ENCODE results near the gene FANCC.
"Not testable (repeated sequence)": the region's sequence is repeated elsewhere in the genome, so short reads cannot be mapped to it uniquely, and the experiment has no call there.

Gene FANCC

GRCh38 chr9:95332860-95333259 is 15.4 kb upstream of the FANCC start:
- TF ChIP-seq, protein P1, sequence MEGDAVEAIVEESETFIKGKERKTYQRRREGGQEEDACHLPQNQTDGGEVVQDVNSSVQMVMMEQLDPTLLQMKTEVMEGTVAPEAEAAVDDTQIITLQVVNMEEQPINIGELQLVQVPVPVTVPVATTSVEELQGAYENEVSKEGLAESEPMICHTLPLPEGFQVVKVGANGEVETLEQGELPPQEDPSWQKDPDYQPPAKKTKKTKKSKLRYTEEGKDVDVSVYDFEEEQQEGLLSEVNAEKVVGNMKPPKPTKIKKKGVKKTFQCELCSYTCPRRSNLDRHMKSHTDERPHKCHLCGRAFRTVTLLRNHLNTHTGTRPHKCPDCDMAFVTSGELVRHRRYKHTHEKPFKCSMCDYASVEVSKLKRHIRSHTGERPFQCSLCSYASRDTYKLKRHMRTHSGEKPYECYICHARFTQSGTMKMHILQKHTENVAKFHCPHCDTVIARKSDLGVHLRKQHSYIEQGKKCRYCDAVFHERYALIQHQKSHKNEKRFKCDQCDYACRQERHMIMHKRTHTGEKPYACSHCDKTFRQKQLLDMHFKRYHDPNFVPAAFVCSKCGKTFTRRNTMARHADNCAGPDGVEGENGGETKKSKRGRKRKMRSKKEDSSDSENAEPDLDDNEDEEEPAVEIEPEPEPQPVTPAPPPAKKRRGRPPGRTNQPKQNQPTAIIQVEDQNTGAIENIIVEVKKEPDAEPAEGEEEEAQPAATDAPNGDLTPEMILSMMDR (IDR thresholded peaks at IDR 0.05; ENCODE audit: borderline replicate concordance, control extremely low read depth, extremely low read depth, insufficient read depth, missing control alignments), result no peak
- DNase-seq (ENCODE audit: low spot score), result no peak
- in situ Hi-C loops (cut with MboI; ENCODE audit: low sequenced_read_pairs, unreplicated experiment), result no loop called here

GRCh38 chr9:95330720-95331404 is 13.4 kb upstream of the FANCC start:
- DNase-seq (ENCODE audit: low spot score), result no peak
- TF ChIP-seq, protein P1 (IDR thresholded peaks at IDR 0.05; ENCODE audit: borderline replicate concordance, control extremely low read depth, extremely low read depth, insufficient read depth, missing control alignments), result no peak
- in situ Hi-C loops (cut with MboI; ENCODE audit: low sequenced_read_pairs, unreplicated experiment), result no loop called here

DNA sequence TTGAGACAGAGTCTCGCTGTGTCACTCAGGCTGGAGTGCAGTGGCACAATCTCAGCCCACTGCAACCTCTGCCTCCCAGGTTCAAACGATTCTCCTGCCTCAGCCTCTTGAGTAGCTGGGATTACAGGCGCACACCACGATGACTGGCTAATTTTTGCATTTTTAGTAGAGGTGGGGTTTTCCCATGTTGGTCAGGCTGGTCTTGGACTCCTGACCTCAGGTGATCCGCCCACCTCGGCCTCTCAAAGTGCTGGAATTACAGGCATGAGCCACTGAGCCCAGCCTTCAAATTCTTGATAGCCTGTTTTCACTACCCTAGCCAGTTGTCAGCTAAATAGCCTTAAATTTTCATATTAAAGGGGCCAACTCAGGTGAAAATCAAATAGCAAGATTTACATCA is 11.6 kb upstream of the FANCC start:
- DNase-seq (ENCODE audit: low spot score); in situ Hi-C loops (cut with MboI; ENCODE audit: low sequenced_read_pairs, unreplicated experiment): not testable (repeated sequence)

- in situ Hi-C loops (cut with MboI; ENCODE audit: low sequenced_read_pairs, unreplicated experiment), result no loop called here
- no peak for DNase-seq (ENCODE audit: low spot score)
- TF ChIP-seq, protein P1 (IDR thresholded peaks at IDR 0.05; ENCODE audit: borderline replicate concordance, control extremely low read depth, extremely low read depth, insufficient read depth, missing control alignments), result no peak
Measured at GRCh38 chr9:95327239-95327865, 9.8 kb upstream of the FANCC start.

DNA sequence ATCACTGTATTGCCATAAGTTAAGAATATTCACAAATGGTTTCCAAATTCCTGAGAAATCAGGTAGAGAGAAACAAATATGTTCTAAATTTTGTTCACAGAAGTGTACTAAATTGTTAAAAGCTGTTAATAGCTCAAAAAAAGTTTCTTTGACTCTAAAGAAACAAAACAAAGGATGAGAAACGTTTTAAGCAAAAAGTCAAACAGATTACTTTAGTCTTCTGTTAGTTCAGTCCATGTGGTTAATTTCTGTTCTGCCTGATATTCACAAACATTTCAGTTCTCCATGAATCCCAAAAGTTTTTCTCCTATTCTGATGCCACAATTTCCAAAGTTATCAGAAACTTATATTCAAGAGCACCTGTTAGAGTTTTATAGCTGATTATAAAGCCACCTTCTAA is 7.7 kb upstream of the FANCC start:
- in situ Hi-C loops (cut with MboI; ENCODE audit: low sequenced_read_pairs, unreplicated experiment), result no loop called here
- DNase-seq (ENCODE audit: low spot score), result no peak
- TF ChIP-seq, protein P1 (IDR thresholded peaks at IDR 0.05; ENCODE audit: borderline replicate concordance, control extremely low read depth, extremely low read depth, insufficient read depth, missing control alignments), result no peak

DNA sequence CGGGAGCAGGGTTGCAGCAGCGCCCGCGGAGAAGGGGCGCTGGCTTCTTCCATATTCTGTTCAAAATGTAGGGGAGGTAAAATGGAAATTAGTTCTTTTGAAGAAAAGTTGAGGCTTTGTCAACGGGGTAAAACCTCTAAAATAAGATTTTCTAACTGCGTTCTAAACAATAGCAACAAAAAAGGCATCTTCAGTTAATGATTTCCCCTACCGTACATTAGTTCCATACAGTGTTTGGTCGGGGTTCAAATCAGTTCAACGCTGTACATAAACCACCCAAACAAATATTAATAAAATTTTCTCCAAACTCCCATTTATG is 343 bp upstream of the FANCC start:
- TF ChIP-seq, protein P1 (IDR thresholded peaks at IDR 0.05; ENCODE audit: borderline replicate concordance, control extremely low read depth, extremely low read depth, insufficient read depth, missing control alignments), result no peak
- no peak for DNase-seq (ENCODE audit: low spot score)
- in situ Hi-C loops (cut with MboI; ENCODE audit: low sequenced_read_pairs, unreplicated experiment), result no loop called here

DNA sequence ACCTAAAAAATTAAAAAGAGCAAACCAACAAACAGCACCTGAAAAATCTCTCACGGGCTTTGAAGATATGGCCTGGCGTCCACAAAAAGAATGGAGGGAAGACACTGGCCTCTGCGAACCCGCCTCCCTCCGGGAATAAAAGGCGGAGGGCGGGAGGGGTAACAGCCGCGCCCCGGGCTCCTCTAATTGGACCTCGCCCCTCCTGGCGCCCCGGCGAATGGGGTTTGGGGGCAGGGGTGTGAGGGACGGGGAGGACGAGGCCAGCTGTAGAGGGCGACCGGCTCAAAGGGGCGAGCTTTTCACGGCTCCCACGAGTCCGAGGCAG is 753 bp downstream of the FANCC start:
- TF ChIP-seq, protein P1 (IDR thresholded peaks at IDR 0.05; ENCODE audit: borderline replicate concordance, control extremely low read depth, extremely low read depth, insufficient read depth, missing control alignments), result peak; percentile 18
- in situ Hi-C loops (cut with MboI; ENCODE audit: low sequenced_read_pairs, unreplicated experiment), result no loop called here
- DNase-seq (ENCODE audit: low spot score), result peak; percentile 81
